Measurements from ENCODE around the gene EPHB4. TPM values are rescaled to one million over a fixed set of nuclear protein-coding genes. Genes with fewer than 3 reads are reported as not detected.

The EPHB4 gene
- total RNA-seq, 1 experiment from 2014 or later = 120 TPM

DNA sequence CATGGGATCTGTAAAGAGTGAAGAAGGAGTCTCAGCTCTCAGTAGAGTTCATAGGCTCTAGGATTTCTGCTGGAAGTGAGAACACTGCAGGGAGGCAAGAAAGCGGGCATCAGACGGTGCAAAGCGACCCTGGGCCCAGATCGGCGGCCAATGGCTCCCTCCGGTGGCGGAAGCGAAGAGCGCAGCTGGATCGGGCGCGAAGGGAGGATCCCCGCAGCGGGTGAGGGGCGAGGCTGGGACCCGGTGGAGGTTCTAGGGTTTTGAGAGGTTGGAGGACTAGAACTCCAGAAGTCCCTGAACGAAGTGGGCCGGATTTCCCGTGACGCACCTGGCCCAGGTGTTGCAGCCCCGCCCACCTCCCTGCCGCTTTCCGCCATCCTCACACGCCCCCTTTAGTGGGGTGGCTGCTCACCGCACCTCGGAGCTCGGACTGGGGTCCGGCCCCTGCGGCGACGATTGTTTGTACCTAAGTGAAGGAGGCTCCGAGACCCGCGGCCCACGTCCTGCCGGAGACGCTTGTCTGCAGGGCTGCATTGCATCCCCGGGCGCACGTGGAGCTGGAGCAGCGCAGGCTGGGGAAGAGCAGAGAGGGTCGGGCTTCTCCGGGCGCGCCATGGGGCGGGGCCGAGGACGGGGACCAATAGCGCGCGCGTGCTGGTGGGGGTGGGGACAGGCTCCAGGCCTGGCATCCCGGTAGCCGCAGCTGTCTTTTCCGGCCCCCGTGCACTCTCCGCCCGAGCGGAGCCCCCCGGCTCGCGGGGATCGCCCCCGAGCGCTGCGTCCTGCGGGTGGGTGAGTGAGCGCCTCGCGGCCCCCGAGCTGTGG lies 24.9 kb upstream of the EPHB4 start, which contains the start of gene SLC12A9:
SLC12A9 (plus strand) TSS at position 666 of the 825 bp plus-strand sequence. CDS start 1,485 bp downstream, outside the sequence.
- H3K27ac Mint-ChIP-seq = peak within 1 kb of the TSS; percentile 67
- DNase-seq (ENCODE audit: low spot score) = peak; percentile 93
- no peaks in the 10 kb centered on the region for H3K9me3 Mint-ChIP-seq
- H3K4me3 Mint-ChIP-seq = peak within 1 kb of the TSS; percentile 93
- H3K4me1 Mint-ChIP-seq = 0 out of 2 replicates have a peak, but pooled peaks cover 7% of the 10 kb centered on the region
- peaks cover 2% of the 10 kb centered on the region; the same call in 1 of the 2 replicates for H3K36me3 Mint-ChIP-seq
- ATAC-seq = peak; percentile 95
- POLR2A ChIA-PET = interaction anchor here (0.5 to 2.2 kb wide), 14 partner anchors 15 to 272 kb away, joined by 3 to 44 read pairs (median 6); partner anchors contain the start of genes EPHB4, EPO, POP7 and SRRT
- CTCF ChIA-PET = interaction anchor here (0.5 to 5.6 kb wide), 46 partner anchors 10 to 325 kb away, joined by 3 to 131 read pairs (median 5); partner anchors contain the start of genes EPHB4, EPO, FBXO24 and LRCH4
- H3K27me3 Mint-ChIP-seq (ENCODE audit: low read depth) = no peaks in the 10 kb centered on the region
- peak; percentile 85 for TF ChIP-seq SP1 (CRISPR knock-in tag; conservative IDR thresholded peaks at IDR 0.05)
- TF ChIP-seq JUN (CRISPR knock-in tag; IDR thresholded peaks at IDR 0.05) = no peak
- TF ChIP-seq JAZF1 (CRISPR knock-in tag; IDR thresholded peaks at IDR 0.05) = no peak
- TF ChIP-seq NR1H2 (CRISPR knock-in tag; IDR thresholded peaks at IDR 0.05) = no peak
- TF ChIP-seq CREB1 (CRISPR knock-in tag; IDR thresholded peaks at IDR 0.05) = peak; percentile 35; the same call in 1 of the 2 replicates
- TF ChIP-seq ETV6 (CRISPR knock-in tag; IDR thresholded peaks at IDR 0.05) = peak; percentile 61
- peak; percentile 64; the same call in 1 of the 2 replicates for TF ChIP-seq FOXP1 (CRISPR knock-in tag; IDR thresholded peaks at IDR 0.05; ENCODE audit: borderline replicate concordance)
- no peak for TF ChIP-seq ESRRA (CRISPR knock-in tag; IDR thresholded peaks at IDR 0.05; ENCODE audit: borderline replicate concordance)
- TF ChIP-seq, protein P1, sequence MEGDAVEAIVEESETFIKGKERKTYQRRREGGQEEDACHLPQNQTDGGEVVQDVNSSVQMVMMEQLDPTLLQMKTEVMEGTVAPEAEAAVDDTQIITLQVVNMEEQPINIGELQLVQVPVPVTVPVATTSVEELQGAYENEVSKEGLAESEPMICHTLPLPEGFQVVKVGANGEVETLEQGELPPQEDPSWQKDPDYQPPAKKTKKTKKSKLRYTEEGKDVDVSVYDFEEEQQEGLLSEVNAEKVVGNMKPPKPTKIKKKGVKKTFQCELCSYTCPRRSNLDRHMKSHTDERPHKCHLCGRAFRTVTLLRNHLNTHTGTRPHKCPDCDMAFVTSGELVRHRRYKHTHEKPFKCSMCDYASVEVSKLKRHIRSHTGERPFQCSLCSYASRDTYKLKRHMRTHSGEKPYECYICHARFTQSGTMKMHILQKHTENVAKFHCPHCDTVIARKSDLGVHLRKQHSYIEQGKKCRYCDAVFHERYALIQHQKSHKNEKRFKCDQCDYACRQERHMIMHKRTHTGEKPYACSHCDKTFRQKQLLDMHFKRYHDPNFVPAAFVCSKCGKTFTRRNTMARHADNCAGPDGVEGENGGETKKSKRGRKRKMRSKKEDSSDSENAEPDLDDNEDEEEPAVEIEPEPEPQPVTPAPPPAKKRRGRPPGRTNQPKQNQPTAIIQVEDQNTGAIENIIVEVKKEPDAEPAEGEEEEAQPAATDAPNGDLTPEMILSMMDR (IDR thresholded peaks at IDR 0.05) = peak; percentile 78
- TF ChIP-seq, protein P2, sequence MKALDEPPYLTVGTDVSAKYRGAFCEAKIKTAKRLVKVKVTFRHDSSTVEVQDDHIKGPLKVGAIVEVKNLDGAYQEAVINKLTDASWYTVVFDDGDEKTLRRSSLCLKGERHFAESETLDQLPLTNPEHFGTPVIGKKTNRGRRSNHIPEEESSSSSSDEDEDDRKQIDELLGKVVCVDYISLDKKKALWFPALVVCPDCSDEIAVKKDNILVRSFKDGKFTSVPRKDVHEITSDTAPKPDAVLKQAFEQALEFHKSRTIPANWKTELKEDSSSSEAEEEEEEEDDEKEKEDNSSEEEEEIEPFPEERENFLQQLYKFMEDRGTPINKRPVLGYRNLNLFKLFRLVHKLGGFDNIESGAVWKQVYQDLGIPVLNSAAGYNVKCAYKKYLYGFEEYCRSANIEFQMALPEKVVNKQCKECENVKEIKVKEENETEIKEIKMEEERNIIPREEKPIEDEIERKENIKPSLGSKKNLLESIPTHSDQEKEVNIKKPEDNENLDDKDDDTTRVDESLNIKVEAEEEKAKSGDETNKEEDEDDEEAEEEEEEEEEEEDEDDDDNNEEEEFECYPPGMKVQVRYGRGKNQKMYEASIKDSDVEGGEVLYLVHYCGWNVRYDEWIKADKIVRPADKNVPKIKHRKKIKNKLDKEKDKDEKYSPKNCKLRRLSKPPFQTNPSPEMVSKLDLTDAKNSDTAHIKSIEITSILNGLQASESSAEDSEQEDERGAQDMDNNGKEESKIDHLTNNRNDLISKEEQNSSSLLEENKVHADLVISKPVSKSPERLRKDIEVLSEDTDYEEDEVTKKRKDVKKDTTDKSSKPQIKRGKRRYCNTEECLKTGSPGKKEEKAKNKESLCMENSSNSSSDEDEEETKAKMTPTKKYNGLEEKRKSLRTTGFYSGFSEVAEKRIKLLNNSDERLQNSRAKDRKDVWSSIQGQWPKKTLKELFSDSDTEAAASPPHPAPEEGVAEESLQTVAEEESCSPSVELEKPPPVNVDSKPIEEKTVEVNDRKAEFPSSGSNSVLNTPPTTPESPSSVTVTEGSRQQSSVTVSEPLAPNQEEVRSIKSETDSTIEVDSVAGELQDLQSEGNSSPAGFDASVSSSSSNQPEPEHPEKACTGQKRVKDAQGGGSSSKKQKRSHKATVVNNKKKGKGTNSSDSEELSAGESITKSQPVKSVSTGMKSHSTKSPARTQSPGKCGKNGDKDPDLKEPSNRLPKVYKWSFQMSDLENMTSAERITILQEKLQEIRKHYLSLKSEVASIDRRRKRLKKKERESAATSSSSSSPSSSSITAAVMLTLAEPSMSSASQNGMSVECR (CRISPR knock-in tag; IDR thresholded peaks at IDR 0.05; ENCODE audit: borderline replicate concordance) = peak; percentile 79; the same call in 1 of the 2 replicates
- peak; percentile 44 for TF ChIP-seq FOXK1 (CRISPR knock-in tag; IDR thresholded peaks at IDR 0.05)
- TF ChIP-seq, protein P3, sequence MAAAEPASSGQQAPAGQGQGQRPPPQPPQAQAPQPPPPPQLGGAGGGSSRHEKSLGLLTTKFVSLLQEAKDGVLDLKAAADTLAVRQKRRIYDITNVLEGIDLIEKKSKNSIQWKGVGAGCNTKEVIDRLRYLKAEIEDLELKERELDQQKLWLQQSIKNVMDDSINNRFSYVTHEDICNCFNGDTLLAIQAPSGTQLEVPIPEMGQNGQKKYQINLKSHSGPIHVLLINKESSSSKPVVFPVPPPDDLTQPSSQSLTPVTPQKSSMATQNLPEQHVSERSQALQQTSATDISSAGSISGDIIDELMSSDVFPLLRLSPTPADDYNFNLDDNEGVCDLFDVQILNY (CRISPR knock-in tag; IDR thresholded peaks at IDR 0.05) = no peak; the same call in none of the 2 replicates
- TF ChIP-seq, protein P4, sequence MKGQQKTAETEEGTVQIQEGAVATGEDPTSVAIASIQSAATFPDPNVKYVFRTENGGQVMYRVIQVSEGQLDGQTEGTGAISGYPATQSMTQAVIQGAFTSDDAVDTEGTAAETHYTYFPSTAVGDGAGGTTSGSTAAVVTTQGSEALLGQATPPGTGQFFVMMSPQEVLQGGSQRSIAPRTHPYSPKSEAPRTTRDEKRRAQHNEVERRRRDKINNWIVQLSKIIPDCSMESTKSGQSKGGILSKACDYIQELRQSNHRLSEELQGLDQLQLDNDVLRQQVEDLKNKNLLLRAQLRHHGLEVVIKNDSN (CRISPR knock-in tag; IDR thresholded peaks at IDR 0.05) = 0 out of 2 replicates have a peak, but pooled peaks have one; percentile 42
- TF ChIP-seq NFYB (CRISPR knock-in tag; conservative IDR thresholded peaks at IDR 0.05; ENCODE audit: low read depth) = peak; percentile 62
- 0 out of 2 replicates have a peak, but pooled peaks have one; percentile 38 for TF ChIP-seq TP53 (CRISPR knock-in tag; IDR thresholded peaks at IDR 0.05)
- peak; percentile 19; the same call in 1 of the 2 replicates for TF ChIP-seq NFE2L1 (CRISPR knock-in tag; IDR thresholded peaks at IDR 0.05)
- TF ChIP-seq CREM (CRISPR knock-in tag; IDR thresholded peaks at IDR 0.05) = peak; percentile 51; the same call in 1 of the 2 replicates
- no peak for TF ChIP-seq TEAD1 (CRISPR knock-in tag; IDR thresholded peaks at IDR 0.05)
- TF ChIP-seq ZNF263 (CRISPR knock-in tag; IDR thresholded peaks at IDR 0.05; ENCODE audit: low read depth) = 0 out of 2 replicates have a peak, but pooled peaks have one; percentile 13
- no peak for TF ChIP-seq ZNF416 (CRISPR knock-in tag; IDR thresholded peaks at IDR 0.05)
- TF ChIP-seq, protein P5, sequence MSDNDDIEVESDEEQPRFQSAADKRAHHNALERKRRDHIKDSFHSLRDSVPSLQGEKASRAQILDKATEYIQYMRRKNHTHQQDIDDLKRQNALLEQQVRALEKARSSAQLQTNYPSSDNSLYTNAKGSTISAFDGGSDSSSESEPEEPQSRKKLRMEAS (CRISPR knock-in tag; IDR thresholded peaks at IDR 0.05) = peak; percentile 98
- no peak for TF ChIP-seq ZNF423 (CRISPR knock-in tag; IDR thresholded peaks at IDR 0.05)
- peak; percentile 15; the same call in 1 of the 2 replicates for TF ChIP-seq SMAD3 (CRISPR knock-in tag; IDR thresholded peaks at IDR 0.05; ENCODE audit: borderline replicate concordance)
- TF ChIP-seq MXD4 (CRISPR knock-in tag; IDR thresholded peaks at IDR 0.05; ENCODE audit: borderline replicate concordance) = no peak
- 0 out of 2 replicates have a peak, but pooled peaks have one; percentile 13 for TF ChIP-seq ZNF317 (CRISPR knock-in tag; IDR thresholded peaks at IDR 0.05; ENCODE audit: borderline replicate concordance, low read depth)
- no peak for TF ChIP-seq MYBL2 (CRISPR knock-in tag; IDR thresholded peaks at IDR 0.05)
